ENCODE measurements around the gene YOD1.

The YOD1 gene

DNA sequence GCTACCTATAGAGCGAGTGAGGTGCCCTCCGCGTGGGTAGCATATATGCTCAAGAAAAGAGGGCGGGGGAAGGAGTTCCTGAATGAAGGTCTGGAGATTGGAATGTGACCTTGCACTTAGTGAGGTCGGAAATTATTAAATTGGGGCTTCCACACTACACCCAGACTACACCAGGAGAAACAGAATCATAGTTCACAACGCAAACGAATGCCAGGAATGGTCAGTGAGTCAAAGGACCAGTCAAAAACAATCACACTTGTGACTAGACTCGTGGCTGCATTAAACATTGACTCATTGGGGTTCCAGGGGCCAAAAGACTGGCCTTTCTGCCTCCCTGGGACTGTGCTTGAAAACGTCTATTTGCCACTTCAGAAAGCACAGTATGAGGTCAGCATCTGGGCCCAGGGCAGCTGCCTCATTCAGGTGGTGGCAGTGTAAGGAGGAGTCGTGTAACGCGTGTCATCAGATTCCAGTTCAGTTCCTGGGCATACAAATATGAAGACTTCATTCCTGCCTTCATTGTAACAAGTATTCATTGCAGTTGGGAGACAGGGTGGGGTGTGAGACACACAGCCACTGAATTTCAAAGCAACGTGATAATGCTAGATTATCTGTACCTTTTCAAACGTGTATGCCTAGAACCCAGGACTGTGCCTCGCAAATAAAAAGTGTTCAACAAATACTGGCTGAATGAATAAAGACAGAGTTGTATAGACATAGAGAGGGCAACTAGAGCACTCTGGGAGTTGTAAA, at the start of gene YOD1:
YOD1 (minus strand) TSS at position 18 of the 753 bp plus-strand sequence. CDS start 178 bp downstream, outside the sequence.
- DNase-seq = peak; percentile 26

DNA sequence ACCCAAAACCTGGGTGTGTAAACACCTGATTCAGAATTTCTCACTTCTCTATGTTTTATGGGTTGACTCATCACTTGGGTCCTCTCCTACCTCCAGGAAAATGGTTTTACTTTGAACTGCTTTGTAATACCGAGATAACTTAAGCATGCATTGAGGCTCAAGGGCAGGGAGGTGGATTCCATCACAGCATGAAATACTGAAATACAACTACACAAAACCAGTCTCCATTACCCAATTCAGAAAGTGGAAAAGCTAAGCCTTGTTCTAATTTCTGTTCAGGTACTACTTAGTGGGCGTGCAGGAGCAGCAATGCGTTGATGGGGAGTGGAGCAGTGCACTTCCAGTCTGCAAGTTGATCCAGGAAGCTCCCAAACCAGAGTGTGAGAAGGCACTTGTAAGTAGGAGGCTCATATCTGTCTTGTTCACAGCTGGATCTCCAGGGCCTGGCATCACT, 46.9 kb upstream of the YOD1 start:
- no peak for DNase-seq

DNA sequence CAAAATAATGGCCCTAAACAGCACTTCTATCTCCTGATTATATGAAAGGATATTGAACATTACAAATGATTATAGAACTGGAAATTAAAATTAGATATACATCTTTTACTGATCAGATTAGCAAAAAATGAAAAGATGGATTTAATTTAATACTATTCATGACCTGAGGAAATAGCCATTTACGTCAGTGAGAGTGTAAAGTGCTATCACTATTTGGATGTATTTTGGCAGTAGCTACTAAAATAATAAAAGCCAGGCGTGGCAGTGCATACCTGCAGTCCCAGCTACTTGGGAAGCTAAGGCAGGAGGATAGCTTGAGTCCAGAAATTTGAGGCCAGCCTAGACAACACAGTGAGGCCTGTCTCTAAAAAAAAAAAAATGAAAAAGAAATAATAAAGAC, 42.9 kb upstream of the YOD1 start:
- no peak for DNase-seq

DNA sequence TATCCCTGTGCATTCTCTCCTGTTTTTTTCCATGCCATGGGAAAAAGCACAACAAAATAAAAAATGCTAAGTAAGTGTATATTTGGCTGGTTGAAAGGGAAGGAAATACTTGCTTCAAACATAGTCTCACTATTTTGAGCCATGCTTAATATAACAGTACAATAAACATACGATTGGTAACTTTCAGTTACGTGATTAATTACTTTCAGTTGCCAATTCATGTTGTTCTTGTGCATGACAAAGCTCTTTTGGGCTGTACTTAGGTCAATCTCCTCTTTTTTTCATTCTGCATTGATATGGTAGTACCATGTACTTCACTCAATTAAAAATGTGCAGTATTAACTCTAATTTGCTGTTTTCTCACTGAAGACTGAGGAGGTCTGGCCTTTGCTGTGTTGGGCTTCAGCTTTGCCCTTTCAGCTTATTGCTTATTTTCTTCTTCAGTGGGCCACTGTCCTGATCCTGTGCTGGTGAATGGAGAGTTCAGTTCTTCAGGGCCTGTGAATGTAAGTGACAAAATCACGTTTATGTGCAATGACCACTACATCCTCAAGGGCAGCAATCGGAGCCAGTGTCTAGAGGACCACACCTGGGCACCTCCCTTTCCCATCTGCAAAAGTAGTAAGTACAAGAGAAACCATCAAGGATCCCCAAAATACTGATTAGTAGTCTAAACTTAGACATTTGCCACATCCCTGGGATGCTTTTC, 40.3 kb upstream of the YOD1 start:
- DNase-seq = no peak

GRCh38 chr1:207089627-207090355, 38.8 kb upstream of the YOD1 start:
- DNase-seq = no peak

GRCh38 chr1:207088701-207089626, 38.0 kb upstream of the YOD1 start, which contains the start of gene C4BPB:
Gene C4BPB, plus strand, starts transcription at chr1:207088860. Its CDS starts 672 bp downstream, at chr1:207089532.
- no peak for DNase-seq

GRCh38 chr1:207088161-207088560, 37.2 kb upstream of the YOD1 start:
- no peak for DNase-seq

DNA sequence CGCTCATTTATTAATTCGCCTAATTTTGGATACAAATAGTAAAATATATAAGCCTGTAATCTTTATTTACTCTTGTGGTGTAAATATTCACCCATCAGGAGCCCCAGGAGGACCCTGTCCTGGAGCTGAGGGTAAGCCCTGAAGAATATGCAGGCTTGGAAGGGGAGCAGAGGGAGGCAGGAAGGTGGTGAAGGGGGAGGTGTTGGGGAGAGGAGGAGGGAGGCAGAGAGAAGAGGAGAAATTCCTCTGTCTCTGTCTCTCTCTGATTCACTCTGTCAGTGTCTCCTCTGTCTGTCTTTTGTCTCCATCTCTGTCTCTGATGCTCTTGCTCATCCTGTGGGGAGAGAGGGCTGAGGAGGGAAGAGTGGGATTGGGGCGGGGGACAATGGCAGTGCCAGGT, 34.9 kb upstream of the YOD1 start:
- DNase-seq = no peak

DNA sequence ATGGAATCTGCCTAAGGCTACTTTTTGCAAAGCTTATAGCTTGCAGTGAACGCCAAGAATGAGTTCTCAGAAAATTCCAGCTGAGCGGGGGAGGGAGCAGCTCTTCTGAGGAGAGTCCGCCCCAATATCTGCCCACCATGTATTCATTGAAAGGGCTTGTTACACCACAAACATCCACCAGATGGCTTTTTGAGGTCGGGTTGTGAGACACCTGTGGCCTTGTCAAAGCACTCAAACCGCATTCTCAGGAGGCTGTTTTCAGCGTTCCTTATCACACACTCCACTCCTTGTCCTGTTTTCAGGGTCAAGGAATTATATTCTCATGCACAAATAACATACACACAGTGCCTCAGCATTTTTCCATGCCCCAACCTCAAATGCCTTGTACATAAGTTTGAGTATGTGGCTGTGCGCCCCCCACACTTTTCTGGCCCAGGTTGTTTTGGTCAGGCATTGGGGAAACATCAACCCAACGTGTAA, 33.7 kb upstream of the YOD1 start:
- peak; percentile 53 for DNase-seq

DNA sequence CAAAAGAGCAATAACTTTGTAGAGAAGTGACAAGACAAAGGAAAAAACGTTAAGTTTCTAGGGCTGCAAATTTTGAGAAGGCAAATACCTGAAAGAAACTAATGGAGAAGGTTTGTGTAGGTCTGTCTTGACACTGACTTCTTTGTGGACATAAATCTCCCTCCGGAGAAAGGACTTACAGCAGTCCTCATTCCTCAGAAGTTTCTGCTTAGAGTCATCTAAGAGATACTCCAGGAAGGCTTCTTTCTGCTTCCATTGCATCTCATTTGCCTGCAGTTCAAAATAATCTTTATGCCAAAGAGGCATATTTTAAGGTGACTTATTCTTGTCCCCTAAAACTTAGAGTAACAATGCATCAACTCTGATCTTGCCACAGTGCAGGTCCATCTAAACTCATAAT, 33.2 kb upstream of the YOD1 start:
- no peak for DNase-seq

DNA sequence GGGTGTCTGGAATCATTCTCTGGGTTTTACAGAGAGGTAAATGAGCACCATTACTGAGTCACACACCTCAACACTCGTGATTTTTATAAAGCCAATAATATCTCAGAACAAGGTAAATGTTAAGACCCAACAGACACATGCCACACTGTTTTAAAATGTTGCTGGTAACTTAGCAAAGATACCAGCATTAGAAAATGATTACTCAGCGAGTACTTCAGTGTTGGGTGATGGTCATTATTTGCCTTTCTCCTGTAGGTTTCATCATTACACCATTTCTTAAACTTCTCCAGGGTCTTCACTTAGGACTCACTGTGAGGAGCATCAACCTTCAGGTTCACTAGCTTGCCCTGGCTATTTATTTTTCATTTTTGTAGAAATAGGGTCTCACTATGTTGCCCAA, 30.8 kb upstream of the YOD1 start:
- no peak for DNase-seq

DNA sequence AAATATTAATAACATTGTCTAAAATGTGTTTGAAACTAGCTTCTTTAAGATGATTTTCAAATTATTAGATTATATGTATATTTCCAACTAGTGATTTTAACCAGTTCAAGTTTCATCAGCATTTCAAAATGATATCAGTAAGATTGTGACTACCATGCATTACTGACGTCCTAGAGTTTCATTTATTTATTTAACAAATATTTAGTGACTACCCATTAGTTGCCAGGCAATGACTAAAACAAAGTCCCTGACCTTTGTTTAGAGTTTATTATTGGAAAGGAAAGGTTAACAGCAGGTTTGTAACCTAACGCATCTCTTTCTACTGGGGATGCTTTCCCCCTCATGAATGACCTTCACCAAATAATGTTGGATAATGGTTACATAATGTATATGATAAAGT, 30.1 kb upstream of the YOD1 start:
- DNase-seq = no peak

DNA sequence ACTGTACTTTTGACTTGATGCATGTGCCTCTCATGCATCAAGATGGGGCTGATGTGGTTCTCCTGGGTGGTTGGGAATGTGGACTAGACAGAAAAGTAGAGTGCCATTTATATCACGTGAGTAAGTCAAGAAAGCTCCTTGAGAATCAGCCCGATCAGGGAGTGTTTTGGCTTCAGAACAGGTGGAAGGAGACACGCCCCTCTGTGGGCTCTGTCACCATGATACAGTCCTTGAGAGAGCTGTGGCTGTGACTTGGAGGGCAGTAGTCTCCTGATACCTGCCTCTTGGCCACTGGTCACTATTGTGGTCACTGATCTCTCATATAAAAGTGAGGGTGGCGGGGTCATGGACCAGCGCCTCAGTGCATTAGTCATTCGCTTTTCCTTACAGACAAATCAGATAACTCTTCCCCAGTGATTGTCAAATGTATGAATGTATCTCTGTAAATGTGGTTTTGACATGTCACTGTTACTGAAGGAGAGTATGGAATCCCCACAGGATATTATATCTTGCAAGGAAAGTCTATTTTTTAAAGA, 28.8 kb upstream of the YOD1 start:
- no peak for DNase-seq

DNA sequence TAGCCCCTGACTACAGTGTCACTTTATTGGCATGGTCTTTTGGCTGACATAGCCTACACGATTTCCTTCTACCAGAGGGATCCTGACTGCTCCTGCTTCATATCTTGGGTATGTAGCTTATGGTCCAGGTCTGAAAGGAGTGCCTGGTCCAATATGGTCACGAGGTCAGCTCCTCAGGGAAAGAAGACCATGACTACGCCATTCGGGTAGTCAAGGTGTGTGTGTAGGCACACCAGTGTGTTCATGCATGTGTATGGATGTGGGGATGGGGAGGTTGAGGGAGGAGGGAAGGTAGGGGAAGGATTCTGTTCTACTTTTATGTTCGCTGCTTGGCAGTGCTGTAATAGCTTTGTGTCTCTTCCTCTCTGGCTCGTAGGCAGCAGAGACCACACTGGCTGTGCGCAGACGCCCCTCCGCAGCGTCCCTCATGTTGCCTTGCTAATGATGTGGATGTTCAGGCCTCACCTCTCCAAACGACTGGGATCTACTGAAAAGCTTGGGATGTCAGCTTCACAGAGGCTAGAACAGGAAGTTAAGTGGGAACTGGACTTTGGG, 27.6 kb upstream of the YOD1 start:
- DNase-seq = no peak

DNA sequence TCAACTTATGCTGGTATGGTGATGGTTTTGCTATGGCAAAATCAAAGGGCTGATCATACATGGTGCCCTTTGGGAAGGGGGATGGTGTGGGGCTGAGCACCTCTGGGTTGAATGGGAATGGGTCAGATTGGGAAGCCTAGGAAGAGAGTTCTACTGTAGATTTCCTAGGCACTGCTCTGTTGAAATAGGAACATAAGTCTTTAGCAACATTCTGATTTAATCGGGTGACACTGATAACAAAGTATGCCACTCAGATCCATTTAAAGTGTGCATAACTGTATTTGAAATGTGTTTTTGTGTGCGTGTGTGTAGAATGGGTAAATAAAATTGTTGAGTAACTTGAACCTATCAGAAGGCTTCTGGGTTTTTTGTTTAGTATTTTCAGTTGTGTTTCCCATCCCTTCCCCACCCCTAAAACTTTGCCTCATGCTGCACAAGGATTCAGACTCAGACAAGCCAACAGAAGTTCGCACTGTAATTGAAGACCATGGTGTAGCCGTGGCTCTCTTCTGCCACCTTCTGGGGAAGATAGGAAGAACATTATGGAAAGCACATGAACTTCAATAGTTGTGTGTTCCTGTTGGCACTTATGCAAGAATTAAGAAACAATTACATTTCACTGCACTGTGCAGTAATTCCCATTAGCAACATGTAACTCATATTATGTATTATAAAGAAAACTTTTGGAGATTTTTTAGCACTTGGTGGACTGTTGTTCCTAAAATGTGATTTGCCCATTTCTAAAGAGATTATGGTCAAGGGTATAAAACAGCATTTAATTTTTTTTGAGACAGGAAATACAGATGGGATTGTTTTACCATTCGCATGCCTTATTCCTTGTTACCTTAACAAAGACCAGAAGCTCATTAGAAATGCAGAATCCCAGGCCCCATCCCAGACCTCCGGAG, 26.7 kb upstream of the YOD1 start:
- DNase-seq = peak; percentile 75

DNA sequence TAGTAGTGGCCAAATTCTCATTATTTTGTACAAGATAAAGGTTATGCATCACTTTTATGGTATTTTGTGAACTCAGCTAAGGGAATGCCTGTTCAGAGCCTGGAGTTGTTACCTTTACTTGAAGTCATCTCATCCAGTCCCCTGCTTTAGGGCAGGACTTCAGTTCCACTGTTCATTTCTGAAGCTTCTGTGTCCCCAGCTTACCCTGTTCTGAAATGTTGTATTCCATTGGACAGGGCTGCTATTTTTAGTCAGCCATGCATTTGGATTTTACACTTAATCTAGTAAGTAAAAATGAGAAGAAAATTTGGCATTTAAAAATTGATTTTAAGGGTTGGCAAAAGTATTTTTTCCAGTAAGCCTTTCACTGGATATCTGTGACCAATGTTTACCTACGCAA, 26.0 kb upstream of the YOD1 start:
- no peak for DNase-seq

DNA sequence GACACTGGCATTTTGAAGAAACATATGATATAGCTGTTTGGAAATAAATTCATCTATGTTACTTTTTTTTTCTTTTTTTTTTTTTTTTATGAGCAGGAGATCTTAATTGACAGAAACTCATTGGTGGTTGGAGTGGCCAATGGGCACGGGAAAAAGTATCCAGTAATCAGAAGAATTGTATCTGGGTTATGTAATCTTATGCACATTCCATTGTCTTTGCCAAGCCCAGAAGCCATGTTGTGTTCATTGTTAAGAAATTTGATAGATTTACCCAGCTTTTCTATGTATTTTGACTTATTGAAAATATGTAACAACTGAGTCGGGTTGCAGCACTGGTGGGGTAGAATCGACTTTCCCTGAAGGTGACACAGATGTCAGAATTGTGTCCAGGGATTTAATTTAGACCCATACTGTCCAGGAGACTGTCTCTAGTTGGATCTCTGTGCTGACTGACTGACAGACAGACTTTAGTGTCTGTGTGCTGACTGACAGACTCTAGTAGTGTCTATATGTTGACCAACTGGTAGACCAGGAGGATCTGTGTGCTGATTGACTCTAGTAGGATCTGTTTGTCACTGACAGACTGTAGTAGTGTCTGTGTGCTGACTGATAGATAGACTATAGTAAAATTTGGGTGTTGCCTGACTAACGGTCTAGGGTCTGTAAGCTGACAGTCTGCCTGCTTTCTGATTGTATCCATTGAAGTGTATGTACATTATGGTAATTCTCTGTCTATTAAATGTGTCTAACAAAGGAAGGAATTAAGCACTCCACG, 25.4 kb upstream of the YOD1 start:
- no peak for DNase-seq

GRCh38 chr1:207073906-207074820, 23.2 kb upstream of the YOD1 start:
- DNase-seq = no peak

DNA sequence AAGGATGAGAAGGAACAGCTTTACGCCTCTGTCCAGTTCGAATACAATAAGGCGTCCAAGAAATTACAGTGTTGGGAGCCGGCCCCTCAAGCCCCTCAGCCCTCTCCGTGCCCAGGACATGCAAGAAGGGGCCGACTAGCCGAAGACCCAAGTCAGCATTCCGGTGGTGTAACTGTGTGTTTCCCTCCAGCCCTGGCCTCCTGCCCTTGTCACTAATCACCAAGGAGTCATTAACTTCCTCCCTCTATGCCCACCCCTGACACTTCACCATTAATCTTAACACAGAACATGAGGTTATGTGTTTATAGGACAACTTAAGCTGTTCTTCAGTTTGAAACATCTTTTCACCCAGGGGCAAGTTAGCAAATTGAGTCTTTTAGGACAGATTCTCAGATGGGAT, 21.2 kb upstream of the YOD1 start:
- no peak for DNase-seq

Measured in NCI-H2227 treated with DMSO at 0.1 percent for 48 hours (cell line).